GM19238 (cell line): ENCODE data around the gene LRFN4.

ENCODE experiments used
- DNase-seq: peaks from one replicate; pipeline ENCODE4 v3.0.0; 2011; ENCODE audit warnings: low spot score; ENCODE audit not compliant: insufficient read length

LRFN4 gene

GRCh38 chr11:66870616-66871520 is 14.0 kb downstream of the LRFN4 start:
- no peak for DNase-seq

GRCh38 chr11:66871521-66871901 is 14.6 kb downstream of the LRFN4 start:
- DNase-seq: no peak

GRCh38 chr11:66874232-66874631 is 17.4 kb downstream of the LRFN4 start:
- DNase-seq: no peak

DNA sequence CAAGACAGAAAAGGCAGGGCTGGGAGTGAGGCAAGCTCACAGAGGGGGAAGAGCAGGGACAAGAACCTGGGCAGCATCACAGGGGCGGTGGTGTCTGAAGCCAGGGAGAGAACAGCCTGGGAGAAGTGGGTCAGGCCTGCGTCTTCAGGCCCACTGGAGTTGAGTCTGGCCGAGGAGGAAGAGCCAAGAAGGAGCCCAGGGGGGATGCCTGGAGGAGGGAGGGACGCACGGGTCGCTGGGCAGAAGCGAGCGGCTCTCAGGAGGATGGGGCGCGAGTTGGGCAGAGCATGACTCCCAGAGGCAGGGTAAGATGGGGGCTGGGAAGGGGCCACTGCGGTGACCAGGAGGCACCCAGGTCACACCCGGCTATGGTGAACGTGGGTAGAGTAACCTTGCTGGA is 18.5 kb downstream of the LRFN4 start:
- DNase-seq: no peak

DNA sequence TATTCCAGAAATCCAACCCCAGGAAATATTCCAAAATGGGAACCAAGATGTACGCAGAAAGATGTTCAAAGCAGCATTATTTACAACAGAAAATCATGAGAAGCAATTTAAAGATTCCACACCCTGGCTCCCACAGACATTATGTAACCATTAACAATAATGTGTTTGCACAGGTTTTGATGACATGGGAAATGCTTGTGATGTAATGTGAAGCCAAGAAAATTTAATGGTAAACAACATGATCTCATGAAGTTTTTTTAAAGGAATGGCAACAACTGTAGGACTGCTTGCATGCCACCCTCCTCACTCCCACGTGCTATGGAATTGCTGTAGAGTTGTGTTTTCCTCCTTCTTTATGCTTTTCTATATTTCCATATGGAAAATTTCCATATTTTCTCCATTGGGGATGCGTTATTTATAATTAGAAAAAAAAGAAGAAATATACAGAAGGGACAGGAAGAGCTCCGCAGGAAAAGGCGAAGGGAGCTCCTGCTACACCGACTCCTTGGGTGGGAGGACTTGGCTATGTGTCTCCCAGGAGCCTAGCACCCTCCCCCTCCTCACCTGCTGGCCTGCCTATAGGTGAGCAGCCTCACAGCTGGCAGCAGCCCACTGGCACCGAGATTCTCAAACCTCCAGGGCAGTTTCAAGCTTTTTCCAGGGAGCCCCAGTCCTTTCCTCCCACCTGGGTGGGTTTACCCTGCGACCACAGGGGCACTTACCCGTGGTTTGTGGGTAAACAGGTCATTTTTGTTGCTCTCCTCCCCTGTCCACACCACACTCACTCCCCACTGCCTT is 20.9 kb downstream of the LRFN4 start:
- DNase-seq: no peak

DNA sequence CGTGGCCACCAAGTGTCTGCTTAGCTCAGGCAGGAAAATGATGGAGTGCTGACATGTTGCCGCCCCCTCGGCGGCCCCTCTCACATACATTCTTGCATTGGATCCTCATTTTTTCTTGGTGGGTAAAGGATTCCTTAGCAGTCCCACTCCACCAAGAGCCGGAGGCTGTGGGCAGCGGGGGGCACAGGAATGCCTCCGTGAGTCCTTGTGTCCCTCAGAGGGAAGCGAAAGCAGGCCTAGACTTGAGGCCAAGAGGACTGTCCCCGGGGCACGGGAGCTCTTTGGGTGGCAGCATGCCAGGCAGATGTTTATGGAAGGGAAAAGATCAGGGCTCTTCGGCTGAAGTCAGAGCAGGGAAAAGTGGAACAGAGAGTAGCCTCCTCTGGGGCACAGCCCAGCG is 21.6 kb downstream of the LRFN4 start:
- no peak for DNase-seq

DNA sequence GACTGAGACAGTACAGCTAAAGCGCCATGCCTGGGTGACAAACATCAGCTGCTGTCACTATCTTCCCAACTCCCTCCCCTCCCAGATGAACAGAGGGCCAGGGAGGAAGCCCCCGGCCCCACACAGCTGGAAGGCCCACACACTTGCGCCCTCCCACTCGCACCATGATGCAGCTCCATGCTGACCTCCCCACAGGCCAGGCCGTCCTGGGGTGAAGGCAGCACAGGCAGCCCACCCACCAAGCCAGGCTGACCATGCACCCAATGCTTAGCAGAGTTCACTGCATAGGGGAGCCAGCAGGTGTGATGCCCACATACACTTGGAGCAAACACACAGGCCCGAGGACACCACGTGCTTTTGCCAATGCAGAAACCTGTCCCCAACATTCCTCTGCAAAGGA is 22.1 kb downstream of the LRFN4 start:
- DNase-seq: no peak

DNA sequence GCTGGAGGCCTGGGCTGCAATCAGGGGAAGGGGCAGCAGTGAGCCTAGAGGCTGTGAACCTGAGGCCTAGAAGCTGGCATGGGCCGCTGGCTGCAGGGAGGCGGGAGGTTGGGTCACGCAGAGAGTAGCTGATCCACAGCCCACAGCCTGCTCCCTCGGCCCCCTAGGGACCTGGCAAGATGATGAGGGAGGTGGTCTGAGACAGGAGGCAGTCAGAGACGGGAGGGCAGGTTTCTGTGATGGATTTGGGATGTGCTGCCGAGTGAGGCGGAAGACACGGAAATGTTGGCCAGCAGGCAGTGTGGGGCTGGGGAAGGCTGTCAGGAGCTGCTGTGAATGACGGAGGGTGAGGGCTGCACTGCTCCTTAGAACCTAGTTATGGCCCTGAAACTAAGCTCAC is 22.7 kb downstream of the LRFN4 start:
- no peak for DNase-seq

DNA sequence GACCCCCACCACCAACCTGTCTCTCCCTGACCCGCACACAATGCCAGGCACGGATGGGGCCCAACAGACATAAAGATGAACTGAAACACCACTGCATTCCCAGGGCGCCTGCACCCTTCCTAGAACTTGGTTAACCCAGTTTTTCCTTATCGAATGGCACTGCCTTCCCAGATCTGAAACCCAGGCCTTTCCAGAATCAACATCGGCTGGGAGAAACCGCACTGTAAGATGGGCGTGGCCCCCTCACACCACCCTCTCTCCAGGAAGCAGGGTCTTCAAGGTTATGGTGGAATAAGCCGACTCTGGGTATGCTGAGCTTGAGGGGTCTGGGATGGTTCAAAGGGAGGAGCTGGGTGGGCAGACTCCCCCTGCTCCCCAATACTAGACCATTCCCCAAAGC is 23.1 kb downstream of the LRFN4 start:
- no peak for DNase-seq

GRCh38 chr11:66880496-66881450 is 23.9 kb downstream of the LRFN4 start:
- DNase-seq: no peak

GRCh38 chr11:66881451-66881835 is 24.6 kb downstream of the LRFN4 start:
- DNase-seq: no peak

GRCh38 chr11:66881927-66882452 is 25.1 kb downstream of the LRFN4 start:
- DNase-seq: no peak

GRCh38 chr11:66882561-66883015 is 25.7 kb downstream of the LRFN4 start:
- DNase-seq: no peak

DNA sequence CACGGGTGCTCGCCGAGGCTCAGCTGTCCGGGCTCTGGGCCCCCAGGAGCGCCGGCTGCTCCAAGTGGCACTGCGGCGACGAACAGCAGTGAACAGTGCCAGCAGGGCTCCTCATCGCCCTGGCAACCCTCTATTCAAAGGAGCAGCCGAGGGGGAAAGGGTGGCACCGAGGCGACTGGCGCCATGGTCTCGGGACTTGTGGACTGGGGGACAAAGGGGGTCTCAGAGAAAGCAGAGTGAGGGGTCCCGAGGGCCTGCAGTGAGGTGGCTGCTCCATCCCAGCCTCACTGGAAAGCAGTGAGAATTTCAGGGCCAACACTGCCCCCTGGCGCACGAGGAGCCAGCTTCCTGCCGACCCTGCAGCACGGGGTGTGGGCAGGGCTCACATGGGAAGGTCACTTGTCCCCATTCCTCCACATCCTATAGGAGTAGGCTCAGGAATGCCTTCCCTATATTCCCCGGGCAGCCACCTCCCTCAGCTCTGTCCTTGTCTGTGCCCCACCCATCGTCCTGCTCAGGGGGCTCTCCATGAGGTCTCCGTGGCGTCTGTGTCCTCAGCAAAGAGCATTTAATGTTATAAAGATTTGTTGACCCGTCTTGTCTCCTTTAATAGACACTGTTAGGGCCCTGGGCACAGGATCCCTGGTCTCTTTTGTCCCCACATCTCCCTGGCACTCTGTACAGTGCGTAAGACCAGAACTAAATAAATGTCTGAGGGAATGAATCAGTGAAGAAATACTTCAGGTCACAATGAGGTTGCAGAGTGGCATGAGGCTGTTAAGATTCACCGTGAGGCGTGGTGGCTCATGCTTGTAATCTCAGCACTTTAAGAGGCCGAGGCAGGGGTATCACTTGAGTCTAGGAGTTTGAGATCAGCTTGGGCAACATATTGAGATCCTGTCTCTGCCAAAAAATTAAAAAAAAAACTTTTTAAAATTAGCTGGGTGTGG is 26.4 kb downstream of the LRFN4 start:
- peak; percentile 44 for DNase-seq

GRCh38 chr11:66884443-66884842 is 27.6 kb downstream of the LRFN4 start:
- no peak for DNase-seq

- DNase-seq: no peak
These were observed 28.6 kb downstream of the LRFN4 start for GRCh38 chr11:66885469-66885868.

DNA sequence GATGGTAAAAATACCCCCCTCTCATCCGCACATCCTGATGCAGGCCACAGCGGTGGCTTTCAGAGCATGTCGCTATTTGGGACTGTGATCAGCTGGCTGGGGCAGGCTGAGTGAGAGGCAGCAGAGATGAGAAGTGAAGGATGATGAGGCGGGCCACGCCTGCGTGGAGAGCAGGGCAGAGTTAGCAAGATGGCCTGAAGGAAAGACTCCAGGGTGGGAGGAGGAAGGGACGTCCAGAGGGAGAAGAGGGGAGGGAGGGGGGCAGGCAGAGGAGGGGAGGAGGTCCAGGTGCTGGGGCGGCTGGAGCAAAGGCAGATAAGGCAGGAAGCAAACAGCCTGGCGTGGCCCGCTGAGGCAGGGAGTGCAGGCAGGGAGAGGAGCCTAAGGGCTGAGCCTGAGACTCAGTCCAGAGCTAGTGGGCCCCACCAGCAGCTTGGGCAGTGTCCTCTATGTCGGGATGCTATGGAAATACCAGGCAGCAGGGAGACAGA is 29.1 kb downstream of the LRFN4 start:
- DNase-seq: no peak

- no peak for DNase-seq
These were observed 29.9 kb downstream of the LRFN4 start for GRCh38 chr11:66886671-66887221.

DNA sequence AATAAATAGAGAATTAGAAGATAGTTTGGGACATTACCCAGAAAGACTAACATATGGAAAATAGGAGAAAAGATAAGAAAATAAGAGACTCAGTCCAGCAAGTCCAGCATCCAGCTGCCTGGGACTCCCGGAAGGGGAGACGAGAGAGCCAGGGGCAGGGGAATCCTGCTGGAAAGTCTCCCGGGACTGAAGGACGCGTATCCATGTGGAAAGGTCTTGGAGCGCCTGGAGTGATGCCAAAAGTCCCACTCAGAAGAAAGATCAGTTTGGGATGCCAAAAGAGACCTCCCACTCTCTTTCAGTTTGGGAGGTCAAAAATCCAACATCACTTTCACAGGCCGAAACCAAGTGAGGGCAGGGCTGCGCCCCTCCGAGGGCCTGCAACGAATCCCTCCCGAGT is 30.7 kb downstream of the LRFN4 start:
- no peak for DNase-seq

- no peak for DNase-seq
These were observed 31.4 kb downstream of the LRFN4 start for GRCh38 chr11:66888282-66888681.
